CD4-positive, alpha-beta T cell treated with Interleukin-1 beta for 1 hour (primary cell): ENCODE measurements around the gene CAPS.
"Not testable (repeated sequence)": the region's sequence is repeated elsewhere in the genome, so short reads cannot be mapped to it uniquely, and the experiment has no call there.

Source experiments
- DNase-seq, 2 donors: peaks; one replicate each; pipeline ENCODE4 v3.0.0-alpha.2; 2020 to 2022

CAPS gene

GRCh38 chr19:5913739-5914357, at the start of gene CAPS:
CAPS (plus strand) TSS chr19:5914254; CDS start chr19:5914407, 153 bp downstream.
- no peak for DNase-seq

GRCh38 chr19:5864725-5865486, 49.1 kb upstream of the CAPS start:
- no peak for DNase-seq

- no peak for DNase-seq
Observed at GRCh38 chr19:5865772-5866171, 48.3 kb upstream of the CAPS start.

GRCh38 chr19:5867201-5868136, 46.6 kb upstream of the CAPS start:
- DNase-seq = no peak

- DNase-seq = no peak
Observed at GRCh38 chr19:5870986-5871394, 43.1 kb upstream of the CAPS start.

GRCh38 chr19:5873617-5874199, 40.3 kb upstream of the CAPS start:
- DNase-seq = no peak

GRCh38 chr19:5874496-5874895, 39.6 kb upstream of the CAPS start:
- DNase-seq = not testable (repeated sequence)

- DNase-seq = no peak
Observed at GRCh38 chr19:5877427-5877826, 36.6 kb upstream of the CAPS start.

- DNase-seq = no peak
Observed at GRCh38 chr19:5877882-5878281, 36.2 kb upstream of the CAPS start.

GRCh38 chr19:5880196-5880595, 33.9 kb upstream of the CAPS start:
- no peak for DNase-seq

- DNase-seq = no peak
Observed at GRCh38 chr19:5880604-5881078, 33.4 kb upstream of the CAPS start.

- no peak for DNase-seq
Observed at GRCh38 chr19:5881543-5882299, 32.3 kb upstream of the CAPS start.

- no peak for DNase-seq
Observed at GRCh38 chr19:5882421-5882968, 31.6 kb upstream of the CAPS start.

GRCh38 chr19:5883157-5883873, 30.7 kb upstream of the CAPS start:
- DNase-seq = not testable (repeated sequence)

GRCh38 chr19:5884065-5884811, 29.8 kb upstream of the CAPS start:
- not testable (repeated sequence) for DNase-seq

GRCh38 chr19:5889288-5889971, 24.6 kb upstream of the CAPS start:
- DNase-seq = no peak

- DNase-seq = no peak
Observed at GRCh38 chr19:5890099-5890498, 24.0 kb upstream of the CAPS start.

GRCh38 chr19:5891572-5891937, 22.5 kb upstream of the CAPS start:
- DNase-seq = no peak

GRCh38 chr19:5891938-5892771, 21.9 kb upstream of the CAPS start:
- DNase-seq = peak in 1 of 2 donors; percentile 8
